Hematopoietic multipotent progenitor cell treated with erythropoietin and hydrocortisone succinate and interleukin-3 and kit ligand, for 8 days (in vitro differentiated cells): Measurements from ENCODE around the gene TNS3.

Experiments used
- DNase-seq: peaks from one replicate; pipeline ENCODE4 v3.0.0-alpha.2; 2015

TNS3 gene

DNA sequence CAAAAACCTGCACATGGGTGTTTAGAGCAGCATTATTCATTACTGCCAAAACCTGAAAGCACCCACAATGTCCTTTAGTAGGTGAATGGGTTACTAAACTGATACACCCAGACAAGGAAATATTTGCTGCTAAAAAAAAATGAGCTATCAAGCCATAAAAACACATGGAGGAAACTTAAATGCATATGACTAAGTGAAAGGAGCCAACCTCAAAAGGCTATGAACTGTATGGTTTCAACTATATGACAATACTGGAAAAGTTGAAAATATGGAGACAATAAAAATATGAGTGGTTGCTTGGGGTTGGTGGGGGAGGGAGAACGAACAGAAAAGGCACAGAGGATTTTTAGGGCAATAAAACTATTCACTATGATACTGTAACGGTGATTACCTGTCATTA is 291.0 kb downstream of the TNS3 start:
- DNase-seq, result no peak

DNA sequence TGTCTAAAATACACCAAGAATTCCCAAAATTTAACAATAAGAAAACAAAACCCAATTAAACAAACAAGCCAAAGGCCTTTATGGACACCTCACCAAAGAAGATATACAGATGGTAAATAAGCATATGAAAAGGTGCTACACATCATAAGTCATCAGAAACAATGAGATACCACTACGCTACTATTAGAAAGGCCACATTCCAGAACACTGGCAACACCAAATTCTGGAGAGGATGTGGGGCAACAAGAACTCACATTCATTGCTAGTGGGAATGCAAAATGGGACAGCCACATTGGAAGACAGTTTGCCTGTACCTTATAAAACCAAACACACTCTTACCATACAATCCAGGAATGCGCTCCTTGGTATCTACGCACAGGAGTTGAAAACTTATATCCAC is 291.4 kb downstream of the TNS3 start:
- no peak for DNase-seq

DNA sequence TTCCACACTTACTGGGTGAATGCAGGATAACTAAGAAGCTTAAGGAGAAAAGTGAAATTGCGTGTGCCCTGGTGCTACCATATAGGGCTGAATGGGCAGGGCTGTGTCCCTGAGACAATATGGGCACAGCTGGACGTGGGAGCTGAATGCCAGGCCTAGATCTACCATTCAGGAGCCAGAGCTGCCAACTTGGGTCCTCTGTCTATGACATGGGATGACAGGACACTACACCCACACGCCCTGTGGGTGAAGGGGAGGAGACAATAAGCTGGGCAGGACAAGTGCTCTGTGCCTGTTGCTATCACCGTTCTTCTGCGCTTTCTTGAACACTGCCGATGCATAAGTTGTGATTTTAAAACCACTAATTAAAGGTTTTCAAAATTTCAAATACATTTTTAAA is 293.9 kb downstream of the TNS3 start:
- DNase-seq, result no peak

DNA sequence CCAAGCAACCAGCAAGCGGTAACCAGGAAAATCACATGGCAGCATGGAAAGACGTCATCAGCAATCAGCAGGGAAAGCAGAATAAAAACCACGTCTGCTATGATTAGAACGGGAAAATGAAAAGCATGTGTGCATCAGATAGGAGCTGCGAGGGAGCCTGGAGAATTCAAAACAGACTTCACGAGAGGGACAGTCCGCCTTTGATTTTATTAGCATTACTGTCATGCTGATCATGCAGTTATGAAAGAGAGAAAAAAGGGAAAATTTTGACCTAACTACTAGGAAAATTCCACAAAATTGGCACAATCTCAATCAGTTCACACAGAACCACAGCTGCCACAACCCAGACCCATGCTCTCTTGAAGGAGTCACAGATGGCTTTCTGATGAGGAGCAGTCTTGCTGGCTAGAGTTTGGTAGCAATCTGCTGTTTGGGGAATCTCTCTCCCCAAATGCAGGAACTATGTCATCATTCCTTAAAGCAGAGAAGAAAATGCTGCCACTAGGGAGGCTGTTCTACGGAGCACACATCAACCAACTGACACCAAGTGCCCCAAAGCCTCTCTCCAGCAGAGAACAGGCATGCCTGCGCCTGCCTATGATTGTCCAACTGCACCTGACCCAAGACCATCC is 295.9 kb downstream of the TNS3 start:
- DNase-seq, result no peak

DNA sequence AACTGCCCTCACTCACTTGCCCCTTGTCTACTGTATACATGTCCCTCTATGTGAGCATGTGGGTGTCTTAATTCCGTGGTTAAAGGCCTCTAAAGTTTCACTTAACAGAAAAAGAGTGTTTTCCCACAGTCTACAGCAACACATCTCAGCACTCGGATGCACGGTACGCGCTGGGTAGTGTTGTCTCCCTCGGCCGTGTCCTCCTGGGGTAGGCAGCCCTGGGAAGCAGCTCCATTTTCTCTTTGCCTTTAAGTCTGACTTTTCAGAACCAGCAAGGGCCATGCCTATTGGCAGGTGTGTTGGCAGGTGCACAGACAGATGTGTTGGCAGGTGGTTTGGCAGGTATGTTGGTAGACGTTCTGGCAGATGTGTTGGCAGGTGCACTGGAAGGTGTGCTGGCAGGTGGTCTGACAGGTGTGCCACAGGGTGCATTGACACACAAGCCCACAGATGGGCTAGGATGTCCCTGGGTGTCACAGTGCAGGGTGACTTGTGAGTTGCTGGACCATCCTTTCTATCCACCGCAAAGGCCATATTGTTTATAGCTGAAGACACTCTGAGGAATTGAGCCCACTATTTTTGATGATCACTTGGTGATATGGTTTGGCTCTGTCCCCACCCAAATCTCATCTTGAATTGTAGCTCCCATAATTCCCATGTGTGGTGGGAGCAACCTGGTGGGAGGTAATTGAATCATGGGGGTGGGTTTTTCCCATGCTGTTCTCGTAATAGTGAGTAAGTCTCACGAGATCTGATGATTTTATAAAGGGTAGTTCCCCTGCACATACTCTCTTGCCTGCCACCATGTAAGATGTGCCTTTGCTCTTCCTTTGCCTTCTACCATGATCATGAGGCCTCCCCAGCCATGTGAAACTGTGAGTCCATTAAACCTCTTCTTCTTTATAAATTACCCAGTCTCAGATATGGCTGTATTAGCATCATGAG is 296.9 kb downstream of the TNS3 start:
- DNase-seq, result no peak

DNA sequence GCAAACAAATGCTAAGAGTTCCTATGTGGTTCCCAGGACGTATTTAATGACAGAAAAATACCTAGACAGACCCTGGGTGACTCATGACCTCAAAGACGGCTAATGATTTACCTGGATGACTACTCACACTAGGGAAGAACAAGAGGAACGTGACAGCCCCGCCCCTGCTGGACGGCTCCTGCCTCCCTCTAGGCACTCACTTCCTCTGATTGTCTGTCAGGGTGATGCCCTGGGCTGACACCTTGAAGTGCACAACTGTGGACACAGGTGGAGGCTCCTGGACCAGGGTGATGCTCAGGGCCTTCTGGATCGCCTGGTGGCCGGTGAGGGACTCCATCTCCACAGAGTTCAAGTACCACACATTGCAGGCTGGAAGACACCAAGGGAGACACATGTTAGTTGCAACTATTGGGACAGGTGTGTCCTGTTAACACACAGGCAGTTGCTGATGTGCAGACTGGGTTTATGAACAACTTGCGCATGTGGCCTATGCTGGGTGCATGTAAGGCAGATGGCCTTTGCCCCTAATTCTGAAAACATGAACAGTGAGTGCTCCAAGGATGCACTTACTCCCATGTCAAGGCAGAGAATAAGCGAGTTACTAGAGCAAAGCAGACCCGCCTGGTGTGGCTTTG is 298.3 kb downstream of the TNS3 start:
- DNase-seq, result no peak

DNA sequence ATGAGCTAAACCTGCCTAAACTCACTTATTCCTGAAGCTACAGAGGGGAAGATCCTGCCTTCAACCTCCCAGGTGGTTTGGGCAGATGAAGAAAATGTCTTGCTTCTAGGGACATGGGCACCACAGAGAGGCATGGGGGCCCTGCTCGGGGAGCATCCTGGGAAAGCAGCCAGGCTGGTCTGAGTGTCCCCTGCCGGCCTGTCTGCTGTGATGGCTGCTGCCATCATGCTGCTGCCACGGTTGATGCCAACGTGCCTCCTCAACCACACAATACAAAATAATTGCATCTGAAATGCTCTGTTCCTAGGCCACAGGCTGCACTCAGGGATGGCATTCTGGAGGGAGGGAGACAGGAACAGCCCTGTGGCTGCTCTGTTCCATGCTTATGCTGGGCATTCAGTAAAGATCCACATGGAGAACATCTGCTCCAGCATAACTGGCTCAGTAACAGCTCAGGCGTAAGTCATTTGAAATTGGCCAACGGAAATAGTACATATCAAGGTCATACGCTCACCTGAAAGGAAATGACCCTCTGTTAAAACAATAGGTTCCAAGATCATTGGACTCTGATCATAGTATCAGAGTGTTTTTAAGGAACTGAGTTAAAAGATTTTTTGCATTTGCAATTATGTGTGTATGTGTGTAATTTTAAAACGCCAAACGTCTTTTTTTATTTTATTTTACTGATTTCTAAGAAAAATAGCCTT is 299.0 kb downstream of the TNS3 start:
- no peak for DNase-seq

DNA sequence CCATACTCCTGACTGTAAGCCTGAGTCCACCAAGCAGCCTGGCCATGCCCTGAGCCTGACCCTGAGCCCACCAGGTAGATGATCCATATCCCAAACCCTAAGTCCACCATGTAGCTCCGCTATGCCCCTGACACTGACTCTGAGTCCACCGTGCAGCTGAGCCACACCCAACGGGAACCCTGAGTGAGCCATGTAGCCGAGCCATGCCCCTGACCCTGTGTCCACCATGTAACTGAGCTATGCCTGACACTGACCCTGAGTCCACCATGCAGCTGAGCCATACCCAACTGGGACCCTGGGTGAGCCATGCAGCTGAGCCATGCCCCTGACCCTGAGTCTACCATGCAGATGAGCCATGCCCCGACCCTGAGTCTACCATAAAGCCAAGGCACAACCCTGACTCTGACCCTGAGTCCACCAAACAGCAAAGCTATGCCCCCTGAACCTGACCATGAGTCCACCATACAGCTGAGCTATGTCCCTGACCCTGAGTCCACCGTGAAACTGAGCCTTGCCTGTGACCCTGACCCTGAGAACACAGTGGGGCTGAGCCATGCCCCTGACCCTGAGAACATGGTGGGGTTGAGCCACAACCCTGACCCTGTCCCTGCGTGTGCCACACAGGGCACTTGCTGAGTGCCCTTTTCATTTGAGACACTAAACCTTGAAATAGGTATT is 299.8 kb downstream of the TNS3 start:
- DNase-seq, result no peak

DNA sequence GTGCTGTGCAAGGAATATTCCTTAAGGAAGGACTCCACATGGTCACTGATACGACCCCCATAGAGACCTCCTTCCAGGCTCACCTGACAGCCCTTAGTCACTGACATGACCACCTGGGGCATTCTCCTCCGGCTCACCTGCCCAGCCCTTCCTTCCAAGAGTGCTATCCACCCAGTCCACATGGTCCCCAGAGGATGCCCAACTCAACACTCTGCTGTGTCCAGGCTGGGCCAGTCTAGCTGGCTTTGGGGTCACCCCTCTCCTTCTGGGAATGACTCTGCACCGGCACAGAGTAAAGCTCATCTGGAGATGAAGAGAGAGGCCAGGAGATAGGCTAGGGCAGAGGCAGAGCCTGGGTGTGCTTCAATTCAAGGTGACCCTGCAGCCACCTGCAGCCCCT is 300.8 kb downstream of the TNS3 start:
- no peak for DNase-seq

DNA sequence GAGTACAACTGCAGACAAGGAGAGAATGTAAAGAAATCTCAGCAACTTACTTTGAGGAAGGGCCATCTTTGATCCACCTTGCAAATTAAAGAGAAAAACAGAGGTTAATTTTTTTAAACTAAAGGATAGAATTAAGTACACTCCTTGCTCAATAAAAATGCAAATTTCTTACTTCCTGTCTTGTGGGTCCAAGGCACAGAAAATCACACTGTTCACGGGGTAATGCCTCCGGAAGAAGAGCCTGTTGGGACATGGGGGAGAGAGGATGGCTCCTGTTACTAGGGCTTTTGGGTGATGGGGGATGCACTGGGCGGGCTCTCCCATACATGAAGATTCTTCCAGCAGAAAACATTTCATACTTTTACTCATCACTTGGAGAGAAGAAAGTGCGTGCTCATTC is 301.8 kb downstream of the TNS3 start:
- DNase-seq, result no peak

DNA sequence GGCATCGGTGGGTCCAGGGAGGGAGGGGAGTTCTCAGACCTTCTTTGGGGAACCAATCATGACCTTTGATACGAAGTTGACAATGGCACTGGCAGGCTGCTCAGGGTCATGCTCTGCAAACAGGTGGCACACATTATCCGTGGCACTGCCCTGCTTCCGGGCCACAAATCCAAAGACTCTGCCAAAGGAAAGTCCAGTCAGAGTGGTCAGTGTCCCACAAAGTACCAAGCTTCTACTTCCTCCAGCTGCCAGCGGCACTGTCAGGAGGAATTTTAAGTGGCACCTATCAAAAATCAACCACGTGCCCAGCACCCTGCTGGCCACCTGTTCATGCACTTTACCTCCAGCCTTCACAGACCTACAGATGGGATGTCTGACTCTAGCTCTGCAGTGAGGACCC is 303.9 kb downstream of the TNS3 start:
- DNase-seq, result no peak

DNA sequence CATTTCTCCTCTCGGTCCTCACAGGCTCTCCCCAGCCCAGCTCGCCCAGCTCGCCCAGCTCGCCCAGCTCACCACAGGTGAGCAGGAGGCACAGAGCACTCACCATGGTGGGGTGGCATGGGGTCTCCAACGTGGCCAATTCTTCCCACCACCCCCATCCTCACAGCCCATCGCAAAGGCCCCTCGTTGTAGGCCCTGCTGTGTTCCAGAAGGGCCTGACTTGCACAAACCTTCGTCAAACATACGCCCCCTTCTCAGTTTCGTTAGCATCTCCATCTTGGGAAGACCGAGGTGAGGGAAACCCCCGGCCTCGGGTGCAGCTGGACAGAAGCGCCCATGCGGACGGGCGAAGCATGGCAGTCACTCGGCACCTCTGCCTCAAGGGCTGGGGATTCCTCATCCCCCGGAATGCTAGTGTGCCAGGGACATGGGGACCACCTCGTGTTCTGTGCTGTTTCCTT is 304.6 kb downstream of the TNS3 start:
- no peak for DNase-seq

DNA sequence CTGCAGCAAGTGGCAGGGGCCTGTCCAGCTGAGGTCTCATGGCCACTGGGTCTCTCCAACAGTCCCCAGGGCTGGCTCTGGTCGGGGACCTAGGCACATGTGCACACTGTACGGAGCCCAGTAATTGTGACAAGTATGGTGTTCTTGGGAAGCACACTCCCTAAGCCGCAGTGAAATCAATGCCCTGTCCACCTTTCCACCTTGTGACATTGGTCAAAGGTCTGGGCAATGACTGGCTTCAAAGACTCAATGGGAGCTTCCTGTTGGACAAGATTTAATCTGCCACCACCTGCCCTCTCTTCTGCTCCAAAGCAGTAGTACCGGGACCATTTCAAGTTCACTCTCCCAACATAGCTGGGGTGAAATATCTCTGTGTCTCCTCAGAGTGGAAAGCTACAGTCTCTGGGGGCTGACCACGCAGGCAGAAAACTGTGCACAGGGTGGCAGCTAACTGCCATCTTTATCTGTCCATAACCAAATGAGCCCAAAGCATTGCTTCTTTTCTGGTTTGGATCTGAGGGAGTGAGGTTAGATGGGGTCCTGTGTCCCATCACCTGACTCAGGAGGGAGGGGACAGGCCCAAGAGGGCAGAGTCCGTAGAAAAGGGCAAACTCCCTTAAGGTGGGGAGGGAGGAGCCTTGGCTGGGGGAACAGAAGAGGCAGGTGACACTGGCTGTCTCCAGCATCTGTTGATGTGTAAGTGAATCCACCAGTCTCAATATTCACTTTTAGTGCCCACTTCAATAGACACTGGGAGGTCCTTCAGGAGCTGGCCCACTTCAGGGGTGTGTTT is 307.7 kb downstream of the TNS3 start:
- no peak for DNase-seq

DNA sequence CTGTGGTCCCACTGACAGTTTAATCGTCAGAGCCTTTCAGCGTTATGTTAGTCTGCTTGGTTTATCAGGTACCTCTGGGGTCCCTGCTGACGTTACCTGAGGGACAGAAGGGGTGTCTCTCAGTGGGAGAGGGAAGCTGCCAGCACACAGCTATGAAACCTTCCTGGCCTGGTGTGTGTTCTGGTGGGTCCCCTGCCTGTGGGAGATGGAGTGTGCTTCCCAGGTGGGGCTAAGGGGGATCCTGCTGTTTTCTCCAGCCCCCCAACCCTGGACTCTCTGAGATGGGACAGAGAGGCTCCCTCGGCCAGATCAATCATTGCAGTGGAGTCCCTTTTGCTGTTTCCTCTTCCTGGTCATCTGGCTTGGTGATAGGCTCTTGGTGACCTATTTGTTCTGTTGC is 308.8 kb downstream of the TNS3 start:
- DNase-seq, result no peak

DNA sequence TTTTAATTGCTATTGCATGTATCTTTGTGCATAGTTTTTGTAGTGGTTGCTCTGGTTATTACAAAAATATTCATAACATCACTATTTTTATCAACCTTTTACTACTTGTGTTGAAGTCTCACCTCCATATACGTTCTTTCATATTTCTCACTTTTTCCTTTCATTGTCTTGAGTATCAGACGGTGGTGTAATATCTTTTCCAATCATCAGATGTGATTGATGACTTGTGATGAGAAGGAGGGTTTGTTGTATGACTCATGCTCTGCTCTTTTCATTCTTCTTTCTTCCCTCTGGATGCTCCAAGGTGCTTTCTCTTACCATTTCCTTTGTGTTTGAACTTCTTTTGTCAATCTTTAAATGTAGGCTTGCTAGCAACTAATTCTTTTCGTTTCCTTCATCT is 310.2 kb downstream of the TNS3 start:
- DNase-seq, result no peak

DNA sequence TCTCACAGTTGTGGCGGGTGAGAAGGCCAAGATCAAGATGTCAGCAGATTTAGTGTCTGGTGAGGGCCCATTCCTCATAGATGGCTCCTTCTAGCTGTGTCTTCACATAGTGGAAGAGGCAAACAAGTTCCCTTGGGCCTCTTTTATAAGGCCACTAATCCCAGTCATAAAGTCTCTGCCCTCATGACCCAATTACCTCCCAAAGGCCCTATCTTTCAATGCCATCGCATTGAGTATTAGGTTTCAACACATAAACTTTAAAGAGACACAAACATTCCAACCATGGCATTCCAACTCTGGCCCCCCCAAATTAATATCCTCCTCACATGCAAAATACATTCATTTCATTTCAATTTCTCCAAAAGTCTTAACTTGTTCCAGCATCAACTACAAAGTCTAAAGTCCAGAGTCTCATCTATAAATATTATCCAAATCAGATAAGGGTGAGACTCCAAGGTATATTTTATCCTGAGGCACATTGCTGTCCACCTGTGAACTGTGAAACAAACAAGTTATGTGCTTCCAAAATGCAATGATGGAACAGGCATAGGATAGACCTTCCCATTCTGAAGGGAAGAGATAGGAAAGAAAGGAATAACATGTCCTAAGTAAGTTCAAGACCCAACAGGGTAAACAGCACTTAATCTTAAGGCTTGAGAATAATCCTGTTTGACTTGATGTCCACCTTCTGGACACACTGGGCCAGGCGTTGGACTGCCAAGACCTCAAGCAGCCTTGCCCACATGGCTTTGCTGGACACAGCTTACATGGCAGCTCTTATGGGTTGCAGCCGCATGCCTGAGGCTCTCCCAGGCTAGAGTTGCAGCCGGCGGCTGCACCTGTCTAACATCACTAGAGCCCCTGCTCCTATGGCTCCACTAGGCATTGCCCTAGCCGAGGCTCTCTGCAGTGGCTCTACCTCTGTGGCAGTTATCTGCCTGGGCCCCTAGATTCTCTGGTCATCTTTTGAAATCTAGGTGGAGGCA is 312.8 kb downstream of the TNS3 start:
- no peak for DNase-seq

DNA sequence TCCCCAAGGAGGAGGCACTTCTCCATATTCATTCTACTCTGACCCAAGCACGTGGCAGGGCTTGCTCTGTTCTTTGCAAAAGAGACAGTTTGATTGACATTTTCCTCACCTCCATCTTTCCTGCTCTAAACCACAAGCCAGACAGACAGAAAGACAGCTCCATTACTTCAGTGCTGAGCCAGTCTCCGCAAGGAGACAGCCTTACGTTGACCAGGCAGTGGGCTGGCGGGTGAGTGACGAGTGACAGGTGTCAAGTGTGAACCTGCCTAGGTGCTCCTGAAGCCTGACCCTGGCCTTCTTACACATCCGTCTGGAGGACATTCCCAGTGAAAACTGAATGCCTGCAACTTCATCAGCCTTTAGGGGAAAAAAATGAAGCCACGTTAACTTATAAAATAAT is 314.6 kb downstream of the TNS3 start:
- DNase-seq, result no peak

DNA sequence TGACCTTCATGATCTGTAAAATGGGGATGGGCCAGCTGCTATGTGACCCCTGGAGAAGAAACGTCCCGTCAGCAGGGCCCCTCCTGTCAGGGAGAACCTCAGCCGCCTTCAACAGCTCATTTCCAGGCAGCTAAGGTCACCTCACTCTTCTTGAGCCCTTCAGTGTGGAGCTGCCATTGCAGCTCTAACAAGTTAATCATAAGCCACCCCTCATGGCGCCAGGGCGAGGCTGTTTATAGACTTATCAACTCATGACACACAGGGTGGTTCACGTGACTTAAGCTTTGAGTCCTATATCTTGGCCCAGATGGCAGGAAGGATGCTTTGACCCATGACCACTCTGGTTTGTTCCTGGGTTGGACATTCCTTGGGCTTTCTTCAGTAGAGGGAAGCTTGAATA is 315.1 kb downstream of the TNS3 start:
- peak; percentile 95 for DNase-seq

DNA sequence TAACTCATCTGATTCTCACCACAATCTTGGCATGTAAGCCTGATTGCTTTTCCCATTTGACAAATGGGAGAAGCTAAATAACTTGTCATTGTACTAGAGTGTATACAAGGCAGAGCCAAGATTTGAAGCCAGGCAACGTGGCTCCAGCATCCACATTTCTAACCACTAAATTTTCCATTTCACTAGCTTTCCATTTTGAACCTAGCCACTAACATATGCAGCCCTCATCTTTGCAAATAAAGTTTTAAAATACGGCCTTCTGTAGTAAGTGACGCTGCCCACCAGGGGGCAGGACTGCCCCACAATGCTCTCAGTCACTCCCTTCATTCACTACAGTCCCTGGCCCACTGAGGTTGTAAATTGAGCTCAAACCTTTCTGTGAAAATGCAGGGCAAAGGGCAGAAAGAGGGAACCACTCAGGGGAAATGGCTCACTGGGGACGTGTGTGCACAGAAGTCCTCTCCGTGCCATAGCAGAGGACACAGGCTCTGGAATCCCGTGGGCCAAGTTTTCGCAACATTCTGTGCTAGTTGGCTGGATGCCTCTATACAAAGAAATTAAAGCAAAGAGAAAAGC is 315.7 kb downstream of the TNS3 start:
- peak; percentile 83 for DNase-seq

DNA sequence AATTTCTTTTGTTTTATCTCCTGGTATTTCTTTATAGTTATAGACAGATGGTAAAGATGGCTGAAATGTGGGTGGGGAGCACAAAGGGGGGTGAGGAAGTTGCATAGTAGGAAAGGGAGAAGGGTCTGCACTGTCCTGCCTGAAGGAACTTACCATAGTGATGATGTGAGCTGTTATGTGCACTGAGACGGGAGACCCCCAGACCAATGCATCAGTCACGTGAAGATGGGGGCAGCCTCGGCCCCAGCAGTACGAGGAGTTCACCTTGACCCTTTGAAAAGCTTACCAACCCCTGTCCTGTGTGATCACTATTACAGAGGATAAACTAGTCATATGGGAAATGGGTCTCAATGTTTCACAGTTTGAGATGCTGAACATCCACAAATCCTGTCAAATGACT is 316.3 kb downstream of the TNS3 start:
- DNase-seq, result no peak
